GM19351 (cell line): ENCODE results near the gene SIAH3.
"Not testable (repeated sequence)": the region's sequence is repeated elsewhere in the genome, so short reads cannot be mapped to it uniquely, and the experiment has no call there.

Experiments used
- ATAC-seq: cut with Tn5 transposase; IDR thresholded peaks from one replicate; pipeline ENCODE4 v1.9.1; 2021; ENCODE audit warnings: mild to moderate bottlenecking, moderate library complexity; ENCODE audit not compliant: unreplicated experiment

SIAH3 gene

GRCh38 chr13:45851171-45851921 lies at the start of gene SIAH3:
Gene SIAH3, minus strand, starts transcription at chr13:45851753. Its CDS starts 124 bp downstream, at chr13:45851629.
- no peak for ATAC-seq

GRCh38 chr13:45899406-45899805 lies 47.9 kb upstream of the SIAH3 start:
- ATAC-seq = no peak

GRCh38 chr13:45897562-45897961 lies 46.0 kb upstream of the SIAH3 start:
- no peak for ATAC-seq

- ATAC-seq = no peak
Observed at GRCh38 chr13:45896285-45896684, 44.7 kb upstream of the SIAH3 start.

- no peak for ATAC-seq
Observed at GRCh38 chr13:45895881-45896280, 44.3 kb upstream of the SIAH3 start.

GRCh38 chr13:45892513-45892912 lies 41.0 kb upstream of the SIAH3 start:
- ATAC-seq = no peak

GRCh38 chr13:45889590-45890243 lies 38.2 kb upstream of the SIAH3 start:
- no peak for ATAC-seq

- no peak for ATAC-seq
Observed at GRCh38 chr13:45886466-45886865, 34.9 kb upstream of the SIAH3 start.

GRCh38 chr13:45885194-45885593 lies 33.6 kb upstream of the SIAH3 start:
- ATAC-seq = no peak

GRCh38 chr13:45882626-45883025 lies 31.1 kb upstream of the SIAH3 start:
- no peak for ATAC-seq

GRCh38 chr13:45881353-45881752 lies 29.8 kb upstream of the SIAH3 start:
- no peak for ATAC-seq

- ATAC-seq = no peak
Observed at GRCh38 chr13:45880242-45880641, 28.7 kb upstream of the SIAH3 start.

GRCh38 chr13:45879666-45880065 lies 28.1 kb upstream of the SIAH3 start:
- no peak for ATAC-seq

GRCh38 chr13:45878966-45879365 lies 27.4 kb upstream of the SIAH3 start:
- ATAC-seq = no peak

- ATAC-seq = no peak
Observed at GRCh38 chr13:45876781-45877180, 25.2 kb upstream of the SIAH3 start.

- ATAC-seq = no peak
Observed at GRCh38 chr13:45875951-45876350, 24.4 kb upstream of the SIAH3 start.

- no peak for ATAC-seq
Observed at GRCh38 chr13:45873491-45874325, 22.2 kb upstream of the SIAH3 start.

GRCh38 chr13:45872566-45872965 lies 21.0 kb upstream of the SIAH3 start:
- ATAC-seq = no peak

GRCh38 chr13:45871201-45871600 lies 19.6 kb upstream of the SIAH3 start:
- not testable (repeated sequence) for ATAC-seq

- no peak for ATAC-seq
Observed at GRCh38 chr13:45870232-45870631, 18.7 kb upstream of the SIAH3 start.

GRCh38 chr13:45865414-45865813 lies 13.9 kb upstream of the SIAH3 start:
- ATAC-seq = no peak
